Adipose tissue (tissue), 3 donors: ENCODE data around the gene CDH9. TPM values are rescaled to one million over a fixed set of nuclear protein-coding genes. Genes with fewer than 3 reads are reported as not detected.
"Not testable (repeated sequence)": the region's sequence is repeated elsewhere in the genome, so short reads cannot be mapped to it uniquely, and the experiment has no call there.

Experiments
- H3K27ac ChIP-seq: one replicate; pipeline ENCODE4 v1.5.1; 2013; ENCODE audit warnings: low read depth, low read length
- WGBS, 3 donors: extraction: QIAGEN DNeasy Blood & Tissue Kit; methylation state at CpG; one replicate each; pipeline ENCODE4 v1.1.7; 2013; 5-methylcytosine and 5-hydroxymethylcytosine counted together
- polyA plus RNA-seq, 3 donors: library from polyadenylated mRNA; stranded (reverse); fragments of 200-250 nt; gene quantifications; one replicate each; pipeline ENCODE4 v1.2.3, GENCODE V29; 2013
- donor health status: healthy with polysubstance abuse.
- donor health status: Bipolar disorder and iron deficiency.
- donor health status: healthy.

Gene CDH9
- polyA plus RNA-seq, 3 donors = not detected

DNA sequence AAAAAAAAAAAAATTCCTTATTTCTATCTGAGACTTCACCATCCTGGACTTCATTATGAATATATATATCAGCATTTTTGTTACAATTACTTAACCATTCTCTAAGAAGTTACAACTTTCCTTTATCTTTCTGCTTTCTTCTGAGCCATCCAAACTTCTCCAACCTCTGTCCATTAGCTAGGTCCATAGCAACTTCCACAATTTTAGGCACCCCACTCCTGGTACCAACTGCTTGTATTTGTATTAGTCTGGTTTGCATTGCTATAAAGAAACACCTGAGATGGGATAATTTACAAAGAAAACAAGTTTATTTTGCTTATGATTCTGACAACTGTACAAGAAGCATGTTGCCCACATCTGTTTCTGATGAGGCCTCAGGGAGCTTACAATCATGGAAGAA lies 182.1 kb downstream of the CDH9 start:
- H3K27ac ChIP-seq = no peak overlapping the region

DNA sequence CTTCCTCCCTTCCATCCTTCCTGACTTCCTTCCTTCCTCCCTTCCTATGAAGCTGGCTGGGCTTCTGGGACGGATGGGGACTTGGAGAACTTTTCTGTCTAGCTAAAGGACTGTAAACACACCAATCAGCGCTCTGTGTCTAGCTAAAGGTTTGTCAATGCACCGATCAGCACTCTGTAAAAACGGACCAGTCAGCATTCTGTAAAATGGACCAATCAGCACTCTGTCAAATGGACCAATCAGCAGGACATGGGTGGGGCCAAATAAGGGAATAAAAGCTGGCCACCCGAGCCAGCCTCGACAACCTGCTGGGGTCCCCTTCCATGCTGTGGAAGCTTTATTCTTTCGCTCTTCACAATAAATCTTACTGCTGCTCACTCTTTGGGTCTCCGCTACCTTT lies 185.9 kb downstream of the CDH9 start:
- 76 to 85% (median 83%) methylated on average over 8 of the region's 8 CpGs for WGBS, 3 donors
- not testable (repeated sequence) for H3K27ac ChIP-seq

DNA sequence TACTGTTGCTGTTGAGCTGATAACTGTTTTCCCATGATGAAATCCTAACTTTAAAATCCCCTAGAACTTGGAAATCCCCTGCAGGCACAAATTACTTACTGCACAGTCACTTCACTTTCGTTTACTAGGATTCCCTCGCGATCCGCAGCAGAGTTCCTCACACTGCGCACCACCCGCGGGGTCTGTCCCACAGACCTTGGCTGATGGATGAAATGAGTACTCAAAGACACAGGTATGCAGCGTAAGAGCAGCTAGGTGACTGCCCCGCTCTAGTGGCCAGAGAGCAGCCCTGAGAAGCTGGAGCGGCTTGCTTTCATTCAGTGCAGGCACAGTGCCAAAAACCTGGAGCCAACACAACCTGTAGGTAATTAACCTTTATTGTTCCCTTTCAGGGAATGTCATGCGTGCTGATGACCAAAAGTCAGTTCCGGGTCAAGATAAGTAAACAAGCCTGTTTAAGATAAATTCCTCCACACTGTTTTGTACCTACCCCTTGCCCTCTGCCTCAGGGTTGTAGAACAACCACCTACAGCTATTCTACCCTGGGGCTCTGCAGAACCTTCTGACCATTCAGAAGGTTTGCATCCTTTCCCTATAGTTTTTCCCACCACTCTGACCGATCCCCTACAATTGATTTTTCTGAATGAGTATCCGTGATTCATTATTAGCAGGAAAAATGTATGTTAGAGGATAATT lies 191.2 kb downstream of the CDH9 start:
- H3K27ac ChIP-seq = no peak overlapping the region
- WGBS, 3 donors = 73 to 85% (median 78%) methylated on average over 14 of the region's 14 CpGs

DNA sequence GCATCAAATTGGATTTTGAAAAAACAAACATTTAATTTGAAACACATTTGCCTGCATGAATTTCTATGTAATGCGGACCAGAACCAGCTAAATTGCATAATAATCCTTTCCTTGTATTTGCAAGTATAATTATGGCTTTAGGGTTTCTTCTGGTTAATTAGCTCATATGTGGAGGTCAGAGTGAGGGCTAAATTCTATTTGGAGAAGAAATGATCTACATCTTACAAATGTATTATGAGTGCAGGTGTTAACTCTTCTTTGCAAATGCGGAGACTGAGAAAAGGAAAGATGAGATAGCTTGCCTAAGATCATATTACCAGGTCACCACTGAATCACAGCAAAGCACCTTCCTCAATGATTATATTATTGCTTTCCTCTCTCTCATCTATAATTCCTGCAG lies 194.7 kb downstream of the CDH9 start:
- 67 to 87% (median 75%) methylated on average over 2 of the region's 2 CpGs for WGBS, 3 donors
- no peak overlapping the region for H3K27ac ChIP-seq

DNA sequence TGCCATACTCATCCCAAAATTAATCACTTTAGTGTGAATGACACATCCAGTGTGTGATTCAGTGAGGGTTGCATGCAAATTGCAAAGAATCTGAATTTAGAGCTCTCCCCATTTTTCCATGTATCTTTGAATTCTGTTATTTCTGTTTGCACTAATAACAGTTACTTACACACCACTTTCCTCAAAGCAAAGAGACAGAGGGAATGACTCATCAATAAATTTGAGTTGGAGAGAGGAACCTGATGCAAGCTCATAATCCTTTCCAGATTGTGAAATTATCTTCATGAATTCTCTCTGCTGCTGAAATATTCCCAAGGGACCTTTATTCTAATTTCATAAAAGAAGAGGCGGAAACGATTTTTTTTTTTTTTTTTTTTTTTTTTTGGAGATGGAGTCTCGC lies 204.8 kb downstream of the CDH9 start:
- no peak overlapping the region for H3K27ac ChIP-seq
- 53 to 76% (median 65%) methylated on average over 2 to 3 of the region's 3 CpGs for WGBS, 3 donors
